GM21423 (cell line): ENCODE data around the gene MMP24.
"Not testable (repeated sequence)": the region's sequence is repeated elsewhere in the genome, so short reads cannot be mapped to it uniquely, and the experiment has no call there.

Experiments used
- ATAC-seq: cut with Tn5 transposase; IDR thresholded peaks from one replicate; pipeline ENCODE4 v1.9.1; 2021; ENCODE audit warnings: mild to moderate bottlenecking, moderate library complexity; ENCODE audit not compliant: unreplicated experiment

The MMP24 gene

GRCh38 chr20:35226126-35226883, at the start of gene MMP24:
Gene MMP24, plus strand, starts transcription at chr20:35226690. Its CDS starts 49 bp downstream, at chr20:35226739.
- no peak for ATAC-seq

GRCh38 chr20:35179292-35180212, 46.9 kb upstream of the MMP24 start:
- ATAC-seq: no peak

- ATAC-seq: no peak
These were observed 46.2 kb upstream of the MMP24 start for GRCh38 chr20:35180266-35180665.

- ATAC-seq: no peak
These were observed 44.8 kb upstream of the MMP24 start for GRCh38 chr20:35181731-35182130.

GRCh38 chr20:35186691-35187289, 39.7 kb upstream of the MMP24 start:
- not testable (repeated sequence) for ATAC-seq

GRCh38 chr20:35187584-35188190, 38.8 kb upstream of the MMP24 start:
- ATAC-seq: no peak

- ATAC-seq: not testable (repeated sequence)
These were observed 37.3 kb upstream of the MMP24 start for GRCh38 chr20:35189223-35189622.

- no peak for ATAC-seq
These were observed 35.9 kb upstream of the MMP24 start for GRCh38 chr20:35190556-35190955.

GRCh38 chr20:35191419-35192117, 34.9 kb upstream of the MMP24 start:
- ATAC-seq: no peak

GRCh38 chr20:35192118-35192872, 34.2 kb upstream of the MMP24 start:
- no peak for ATAC-seq

- ATAC-seq: not testable (repeated sequence)
These were observed 33.3 kb upstream of the MMP24 start for GRCh38 chr20:35193031-35193791.

GRCh38 chr20:35196313-35196712, 30.2 kb upstream of the MMP24 start:
- ATAC-seq: no peak

- ATAC-seq: no peak
These were observed 26.8 kb upstream of the MMP24 start for GRCh38 chr20:35199740-35200139.

GRCh38 chr20:35200267-35200666, 26.2 kb upstream of the MMP24 start:
- ATAC-seq: no peak

GRCh38 chr20:35201467-35201866, 25.0 kb upstream of the MMP24 start:
- ATAC-seq: not testable (repeated sequence)

GRCh38 chr20:35206802-35207201, 19.7 kb upstream of the MMP24 start:
- no peak for ATAC-seq

GRCh38 chr20:35207950-35208611, 18.4 kb upstream of the MMP24 start:
- ATAC-seq: no peak
